H9 (cell line): ENCODE results near the gene INPP4A. TPM values are rescaled to one million over a fixed set of nuclear protein-coding genes. Genes with fewer than 3 reads are reported as not detected.

ENCODE experiments used
- DNase-seq: peaks from one replicate; pipeline ENCODE4 v3.0.0-alpha.2; 2017
- H2AFZ ChIP-seq: one replicate; pipeline ENCODE4 v1.6.1; 2013; ENCODE audit warnings: mild to moderate bottlenecking, low read length, control low read depth, moderate library complexity
- H2AK5ac ChIP-seq: 2 replicates; pipeline ENCODE4 v1.6.1; 2013; ENCODE audit warnings: low read length, control low read depth, mixed read lengths; ENCODE audit not compliant: insufficient read length
- H2BK120ac ChIP-seq: one replicate; pipeline ENCODE4 v1.6.1; 2013; ENCODE audit warnings: low read depth, mild to moderate bottlenecking, low read length, control low read depth, inconsistent platforms; ENCODE audit not compliant: poor library complexity, severe bottlenecking
- H2BK12ac ChIP-seq: 2 replicates; pipeline ENCODE4 v1.6.1; 2013; ENCODE audit warnings: low read length, control low read depth, mixed read lengths, low read depth; ENCODE audit not compliant: insufficient read length
- H2BK15ac ChIP-seq: 2 replicates; pipeline ENCODE4 v1.6.1; 2013; ENCODE audit warnings: low read depth, low read length, control low read depth
- H2BK20ac ChIP-seq: one replicate; pipeline ENCODE4 v1.6.1; 2013; ENCODE audit warnings: low read depth, mild to moderate bottlenecking, low read length, control low read depth, inconsistent platforms; ENCODE audit not compliant: poor library complexity, severe bottlenecking
- H2BK5ac ChIP-seq: 2 replicates; pipeline ENCODE4 v1.6.1; 2013; ENCODE audit warnings: low read length, control low read depth, mixed read lengths; ENCODE audit not compliant: insufficient read length
- H3K14ac ChIP-seq: 2 replicates; pipeline ENCODE4 v1.6.1; 2013; ENCODE audit warnings: low read length, control low read depth; ENCODE audit not compliant: insufficient read depth
- H3K18ac ChIP-seq: 2 replicates; pipeline ENCODE4 v1.6.1; 2013; ENCODE audit warnings: low read depth, mild to moderate bottlenecking, mixed read lengths, low read length, control low read depth; ENCODE audit not compliant: insufficient read length
- H3K23ac ChIP-seq: 2 replicates; pipeline ENCODE4 v1.6.1; 2013; ENCODE audit warnings: low read length, control low read depth, mixed read lengths, low read depth; ENCODE audit not compliant: insufficient read length
- H3K23me2 ChIP-seq: 2 replicates; pipeline ENCODE4 v1.6.1; 2013; ENCODE audit warnings: low read depth, mild to moderate bottlenecking, mixed read lengths, low read length, control low read depth; ENCODE audit not compliant: insufficient read length, poor library complexity, severe bottlenecking
- H3K27ac ChIP-seq: 2 replicates; pipeline ENCODE4 v1.5.1; 2013; ENCODE audit warnings: low read length, control low read depth, mixed read lengths, low read depth; ENCODE audit not compliant: insufficient read length
- H3K27me3 ChIP-seq: 2 replicates; pipeline ENCODE4 v1.6.1; 2013; ENCODE audit warnings: low read length, control low read depth, inconsistent platforms; ENCODE audit not compliant: insufficient read depth
- H3K4ac ChIP-seq: 2 replicates; pipeline ENCODE4 v1.6.1; 2013; ENCODE audit warnings: low read depth, mild to moderate bottlenecking, control low read depth, inconsistent platforms, low read length, moderate library complexity
- H3K4me1 ChIP-seq: 2 replicates; pipeline ENCODE4 v1.6.1; 2013; ENCODE audit warnings: low read length, control low read depth, inconsistent platforms; ENCODE audit not compliant: insufficient read depth
- H3K4me2 ChIP-seq: 2 replicates; pipeline ENCODE4 v1.6.1; 2013; ENCODE audit warnings: low read length, control low read depth, mixed read lengths; ENCODE audit not compliant: insufficient read length, insufficient read depth
- H3K56ac ChIP-seq: 2 replicates; pipeline ENCODE4 v1.6.1; 2013; ENCODE audit warnings: low read depth, mild to moderate bottlenecking, mixed read lengths, low read length, control low read depth; ENCODE audit not compliant: insufficient read length
- H3K79me1 ChIP-seq: 2 replicates; pipeline ENCODE4 v1.6.1; 2013; ENCODE audit warnings: low read depth, mild to moderate bottlenecking, moderate library complexity, low read length, control low read depth, inconsistent platforms; ENCODE audit not compliant: insufficient read depth, poor library complexity, severe bottlenecking
- H3K79me2 ChIP-seq: 2 replicates; pipeline ENCODE4 v1.6.1; 2013; ENCODE audit warnings: low read length, control low read depth, inconsistent platforms; ENCODE audit not compliant: insufficient read depth
- H3K9ac ChIP-seq: 2 replicates; pipeline ENCODE4 v1.6.1; 2013; ENCODE audit warnings: low read length, control low read depth, mixed read lengths; ENCODE audit not compliant: insufficient read length; ENCODE audit errors: extremely low read depth
- H3K9me3 ChIP-seq: one replicate; pipeline ENCODE4 v1.6.1; 2013; ENCODE audit warnings: low read depth, low read length, inconsistent platforms; ENCODE audit not compliant: control insufficient read depth
- H3T11ph ChIP-seq: one replicate; pipeline ENCODE4 v1.6.1; 2013; ENCODE audit warnings: mild to moderate bottlenecking, low read length, control low read depth, inconsistent platforms
- H4K20me1 ChIP-seq: one replicate; pipeline ENCODE4 v1.6.1; 2013; ENCODE audit not compliant: control insufficient read depth, insufficient read length, insufficient read depth
- H4K5ac ChIP-seq: 2 replicates; pipeline ENCODE4 v1.6.1; 2013; ENCODE audit warnings: low read depth, mild to moderate bottlenecking, mixed read lengths, low read length, control low read depth; ENCODE audit not compliant: insufficient read length
- H4K8ac ChIP-seq: replicated peaks from 2 replicates; pipeline ENCODE4 v1.6.1; 2013; ENCODE audit warnings: low read length, control low read depth, mixed read lengths, low read depth; ENCODE audit not compliant: insufficient read length
- H4K91ac ChIP-seq: 2 replicates; pipeline ENCODE4 v1.6.1; 2013; ENCODE audit warnings: low read depth, mild to moderate bottlenecking, moderate library complexity, mixed read lengths, low read length, control low read depth; ENCODE audit not compliant: insufficient read length
- H3K27ac Mint-ChIP-seq, 3 experiments: 2 replicates in 2 of 3; 3 replicates in 1 of 3; pipeline ENCODE4 v1.8.0; 2020 to 2021; ENCODE audit warnings: mixed read lengths in 3 of 3, mild to moderate bottlenecking in 1 of 3, moderate library complexity in 1 of 3
- H3K27me3 Mint-ChIP-seq: 2 replicates; pipeline ENCODE4 v1.8.0; 2021; ENCODE audit warnings: low read depth, mild to moderate bottlenecking, moderate library complexity, mixed read lengths
- H3K36me3 Mint-ChIP-seq, 3 experiments: 2 replicates in 2 of 3; 3 replicates in 1 of 3; pipeline ENCODE4 v1.8.0; 2020 to 2021; ENCODE audit warnings: low read depth in 3 of 3, mixed read lengths in 3 of 3; ENCODE audit not compliant: insufficient read depth in 1 of 3
- H3K4me1 Mint-ChIP-seq, 2 experiments: 2 replicates each; pipeline ENCODE4 v1.8.0; 2020; ENCODE audit warnings: mixed read lengths in 2 of 2
- H3K4me3 Mint-ChIP-seq, 2 experiments: 2 replicates in 1 of 2; 3 replicates in 1 of 2; pipeline ENCODE4 v1.8.0; 2020 to 2021; ENCODE audit warnings: mild to moderate bottlenecking in 2 of 2, mixed read lengths in 2 of 2, moderate library complexity in 1 of 2
- H3K9me3 Mint-ChIP-seq, 2 experiments: 2 replicates in 1 of 2; 3 replicates in 1 of 2; pipeline ENCODE4 v1.8.0; 2020; ENCODE audit warnings: mild to moderate bottlenecking in 2 of 2, mixed read lengths in 2 of 2, moderate library complexity in 1 of 2
- WGBS: extraction: QIAGEN DNeasy Blood & Tissue Kit; methylation state at CpG from one replicate; pipeline ENCODE4 v1.1.7; 2013; ENCODE audit warnings: missing lambda C conversion rate, low lambda C conversion rate, mixed read lengths; ENCODE audit not compliant: insufficient read length; ENCODE audit errors: extremely low coverage; 5-methylcytosine and 5-hydroxymethylcytosine counted together
- total RNA-seq: library from RNA; stranded (reverse); gene quantifications from 2 replicates; pipeline ENCODE4 v1.2.1, GENCODE V29; 2021
- TF ChIP-seq, protein P1 (sequence below): fragments of 200-600 bp; sonication (generic); conservative IDR thresholded peaks from 3 replicates; pipeline ENCODE4 v1.8.0; 2021; ENCODE audit warnings: antibody characterized with exemption, mild to moderate bottlenecking

The INPP4A gene
- total RNA-seq, 1 experiment from 2014 or later: 55.2 TPM

DNA sequence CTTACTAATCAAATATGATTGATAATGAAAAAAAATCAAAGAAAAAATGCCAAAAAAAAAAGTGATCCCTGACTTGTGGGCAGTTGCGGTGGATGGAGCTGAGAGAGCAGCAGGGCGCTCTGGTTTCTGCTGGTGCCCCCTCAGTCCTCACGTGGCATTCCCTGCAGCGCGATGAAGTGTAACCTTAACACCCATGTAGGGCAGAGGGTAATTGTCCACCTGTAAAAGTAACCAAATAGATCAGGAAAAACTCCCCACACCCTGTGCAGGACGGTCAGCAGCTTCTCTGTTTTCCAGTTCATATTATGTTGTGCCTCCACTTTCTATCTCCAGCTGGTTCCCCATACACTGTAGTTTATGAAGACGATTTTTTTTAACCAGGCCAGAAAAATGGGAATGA, 138.6 kb downstream of the INPP4A start:
- Histone ChIP-seq H3K4me2 (no peak overlapping the region), H3K23ac (no peak overlapping the region), H3K9ac (no peak overlapping the region), H3K4ac (no peak overlapping the region), H3K79me1 (no peaks in the 10 kb centered on the region), H4K91ac (no peak overlapping the region), H2BK20ac (no peak overlapping the region), H3T11ph (no peak overlapping the region), H4K8ac (no peak overlapping the region), H2BK15ac (no peak overlapping the region), H3K4me1 (no peaks in the 10 kb centered on the region), H2BK12ac (no peak overlapping the region), H4K20me1 (no peaks in the 10 kb centered on the region), H3K27me3 (no peaks in the 10 kb centered on the region), H3K23me2 (no peaks in the 10 kb centered on the region), H2AK5ac (no peak overlapping the region), H2BK5ac (no peak overlapping the region), H2AFZ (no peak overlapping the region), H4K5ac (no peak overlapping the region), H3K14ac (no peak overlapping the region), H3K9me3 (no peaks in the 10 kb centered on the region), H3K27ac (no peak overlapping the region), H3K79me2 (no peaks in the 10 kb centered on the region), H3K56ac (no peak overlapping the region), H2BK120ac (no peak overlapping the region), H3K18ac (no peak overlapping the region)
- H3K27me3 Mint-ChIP-seq: no peaks in the 10 kb centered on the region
- H3K36me3 Mint-ChIP-seq: peaks cover 0 to 54% (median 19%) of the 10 kb centered on the region in 3 experiments; a peak in 5 of 7 replicates
- DNase-seq: no peak
- no peaks in the 10 kb centered on the region for H3K9me3 Mint-ChIP-seq
- H3K4me3 Mint-ChIP-seq: no peak overlapping the region
- no peaks in the 10 kb centered on the region for H3K4me1 Mint-ChIP-seq
- no peak overlapping the region for H3K27ac Mint-ChIP-seq
- TF ChIP-seq, protein P1, sequence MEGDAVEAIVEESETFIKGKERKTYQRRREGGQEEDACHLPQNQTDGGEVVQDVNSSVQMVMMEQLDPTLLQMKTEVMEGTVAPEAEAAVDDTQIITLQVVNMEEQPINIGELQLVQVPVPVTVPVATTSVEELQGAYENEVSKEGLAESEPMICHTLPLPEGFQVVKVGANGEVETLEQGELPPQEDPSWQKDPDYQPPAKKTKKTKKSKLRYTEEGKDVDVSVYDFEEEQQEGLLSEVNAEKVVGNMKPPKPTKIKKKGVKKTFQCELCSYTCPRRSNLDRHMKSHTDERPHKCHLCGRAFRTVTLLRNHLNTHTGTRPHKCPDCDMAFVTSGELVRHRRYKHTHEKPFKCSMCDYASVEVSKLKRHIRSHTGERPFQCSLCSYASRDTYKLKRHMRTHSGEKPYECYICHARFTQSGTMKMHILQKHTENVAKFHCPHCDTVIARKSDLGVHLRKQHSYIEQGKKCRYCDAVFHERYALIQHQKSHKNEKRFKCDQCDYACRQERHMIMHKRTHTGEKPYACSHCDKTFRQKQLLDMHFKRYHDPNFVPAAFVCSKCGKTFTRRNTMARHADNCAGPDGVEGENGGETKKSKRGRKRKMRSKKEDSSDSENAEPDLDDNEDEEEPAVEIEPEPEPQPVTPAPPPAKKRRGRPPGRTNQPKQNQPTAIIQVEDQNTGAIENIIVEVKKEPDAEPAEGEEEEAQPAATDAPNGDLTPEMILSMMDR: no peak
- WGBS: no CpG with 5 or more reads among the region's 7 CpGs
